SH-SY5Y (cell line): ENCODE data around the gene TMEM135.

Experiments used
- GATA2 ChIP-seq: IDR thresholded peaks from 2 replicates; pipeline ENCODE4 v1.6.1; 2011; ENCODE audit warnings: mild to moderate bottlenecking, low read depth, low read length
- GATA3 ChIP-seq: IDR thresholded peaks from 2 replicates; pipeline ENCODE4 v1.6.1; 2011; ENCODE audit warnings: low read depth, mild to moderate bottlenecking, low read length, moderate library complexity

DNA sequence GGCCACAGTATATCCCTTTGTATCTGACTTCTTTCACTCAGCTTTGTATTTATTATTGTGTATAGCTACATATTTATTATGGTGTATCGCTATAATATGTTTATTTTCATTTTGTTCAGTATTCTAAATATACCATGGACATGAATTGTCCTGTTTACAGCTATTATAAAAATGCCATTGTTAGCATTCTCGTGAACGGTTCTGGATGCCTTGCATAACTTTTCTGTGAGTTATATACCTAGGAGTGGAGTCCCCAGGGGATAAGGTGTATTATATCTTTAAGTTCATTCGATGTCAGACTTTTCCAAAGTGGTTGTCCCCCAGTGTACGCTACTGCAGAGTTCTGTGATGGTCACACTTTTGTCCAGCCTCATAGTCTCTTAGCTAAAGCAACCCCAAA lies 301.7 kb downstream of the TMEM135 start:
- TF ChIP-seq GATA2, result no peak
- TF ChIP-seq GATA3, result no peak
